HG03575 (cell line): ENCODE data around the gene ULK3.

ENCODE experiments used
- ATAC-seq: cut with Tn5 transposase; IDR thresholded peaks from one replicate; pipeline ENCODE4 v1.9.1; 2021; ENCODE audit not compliant: unreplicated experiment, insufficient number of reproducible peaks, low FRiP score; ENCODE audit errors: extremely low read depth

The ULK3 gene

DNA sequence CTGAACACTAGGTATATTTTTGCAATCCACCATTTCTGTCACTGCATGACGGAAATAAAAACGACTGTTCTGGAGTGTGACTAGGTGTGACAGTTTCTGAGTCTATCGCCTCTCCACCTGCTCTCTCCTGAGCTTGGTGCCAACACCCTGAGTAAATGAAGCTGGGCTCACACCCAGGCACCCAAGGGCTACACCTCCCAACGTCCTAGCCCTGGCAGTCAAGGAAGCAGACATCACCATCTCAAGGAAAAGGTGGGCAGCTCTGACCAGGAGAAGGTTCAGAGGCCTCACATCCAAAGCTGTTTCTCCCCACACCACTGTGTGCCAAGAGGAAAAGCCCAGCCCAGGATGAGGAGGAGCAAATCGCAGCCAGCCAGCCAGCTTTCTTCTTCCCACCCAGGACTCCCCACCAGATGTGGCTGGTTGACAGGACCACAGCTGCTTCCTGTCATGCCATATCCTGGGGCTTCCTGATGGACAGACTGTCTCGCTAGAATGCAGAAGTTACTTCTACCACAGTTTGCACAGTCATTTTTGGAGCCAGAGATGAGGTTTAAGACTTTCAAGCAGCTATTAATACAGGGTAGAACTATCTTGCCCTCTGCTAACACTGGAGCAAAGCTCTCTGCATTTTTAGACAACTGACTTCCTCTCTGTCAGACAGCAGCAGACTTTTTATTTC, 26.9 kb upstream of the ULK3 start:
- ATAC-seq, result no peak

DNA sequence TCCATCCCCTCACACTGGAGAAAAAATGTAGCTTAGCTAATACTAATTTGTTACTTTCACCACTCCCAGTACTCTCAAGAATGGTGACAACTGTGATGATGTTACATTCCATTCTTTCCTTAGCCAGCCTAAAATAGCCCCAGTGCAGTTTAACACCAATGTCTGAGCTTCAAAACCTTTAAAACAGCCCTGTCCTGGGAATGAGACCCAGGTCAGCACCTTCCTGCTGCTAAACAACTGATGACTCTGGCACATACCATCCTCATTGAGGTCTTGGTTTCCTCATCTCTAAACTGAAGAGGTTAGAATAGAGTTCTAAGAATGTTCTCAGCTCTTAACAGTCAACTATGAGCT, 26.4 kb upstream of the ULK3 start:
- no peak for ATAC-seq

DNA sequence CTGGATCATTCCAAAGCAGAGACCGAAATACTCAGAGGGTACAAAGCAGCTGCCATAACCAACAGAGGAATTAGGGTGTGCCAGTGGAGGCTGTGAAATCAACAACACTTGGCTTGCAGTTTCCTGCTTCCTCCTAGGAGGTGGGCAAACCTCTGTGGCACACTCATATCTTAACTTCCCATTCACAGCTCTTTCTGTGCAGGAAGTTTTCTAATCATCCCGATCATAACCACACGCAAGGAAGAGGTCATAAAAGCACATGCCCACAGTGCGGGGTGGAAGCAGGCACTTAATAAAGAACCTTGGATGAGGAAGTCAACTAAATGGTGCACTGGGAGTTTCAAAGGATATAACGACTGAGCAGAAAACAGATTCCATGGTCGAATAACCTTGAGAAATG, 25.1 kb upstream of the ULK3 start:
- ATAC-seq, result no peak

DNA sequence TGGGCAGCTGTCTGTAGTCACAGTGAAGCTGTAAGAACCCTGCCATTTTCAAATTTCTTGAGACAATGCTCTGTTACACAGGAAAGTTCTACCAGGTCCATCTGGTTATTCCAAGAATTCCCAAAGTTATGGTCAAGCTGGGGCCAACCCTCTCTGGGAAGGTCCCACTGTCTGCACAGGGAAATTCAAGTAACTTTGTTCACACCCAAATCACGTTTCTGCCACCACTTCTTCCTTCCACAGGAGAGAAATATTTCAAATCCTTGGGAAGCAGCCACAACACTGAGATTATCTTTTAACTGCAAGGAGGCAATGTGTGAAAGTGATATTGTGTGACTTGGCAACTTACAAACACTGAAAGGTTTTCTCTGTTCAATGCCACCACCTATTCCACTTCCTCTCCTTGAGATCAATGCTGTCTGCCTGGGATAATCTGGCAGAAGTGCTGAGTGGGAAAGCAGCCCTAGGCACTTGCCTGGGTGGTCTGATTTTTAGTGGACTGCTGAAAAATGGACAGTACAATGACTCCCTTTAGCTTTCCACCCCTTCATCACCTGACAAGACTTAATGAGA, 24.6 kb upstream of the ULK3 start:
- no peak for ATAC-seq

DNA sequence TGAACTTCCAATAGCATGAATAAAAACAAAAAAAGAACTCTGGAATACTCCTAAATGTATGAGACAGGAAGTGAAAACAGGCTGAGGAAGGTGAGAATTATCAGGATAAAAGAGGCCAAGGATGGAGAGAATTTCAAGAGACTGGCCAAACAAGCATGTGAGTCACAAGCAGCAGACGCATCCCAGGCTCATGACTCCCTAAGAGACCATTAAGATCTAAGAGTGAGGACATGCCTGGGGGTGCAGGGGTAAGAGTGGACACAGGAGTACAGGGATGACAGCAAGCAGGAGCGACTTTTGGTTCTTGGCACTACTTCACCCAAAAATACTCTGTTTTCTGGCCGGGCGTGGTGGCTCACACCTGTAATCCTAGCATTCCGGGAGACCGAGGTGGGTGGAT, 23.1 kb upstream of the ULK3 start:
- ATAC-seq, result no peak

DNA sequence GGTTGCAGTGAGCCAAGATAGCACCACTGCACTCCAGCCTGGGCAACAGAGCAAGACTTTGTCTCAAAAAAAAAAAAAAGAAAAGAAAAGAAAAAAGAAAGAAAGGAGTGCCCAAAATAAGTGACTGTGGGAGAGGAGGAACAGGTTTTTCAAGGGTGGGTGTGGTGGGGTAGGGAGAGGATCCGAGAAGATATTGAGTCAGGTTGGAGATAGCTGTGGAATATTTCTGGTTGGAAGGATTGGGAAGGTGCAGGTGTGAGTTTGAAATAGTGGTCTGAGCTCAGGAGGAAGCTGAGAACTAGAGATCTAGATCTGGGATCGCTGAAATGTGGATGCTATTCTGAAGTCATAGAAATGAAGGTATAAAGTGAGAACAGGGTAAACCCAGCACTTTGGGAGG, 22.4 kb upstream of the ULK3 start:
- ATAC-seq, result no peak

DNA sequence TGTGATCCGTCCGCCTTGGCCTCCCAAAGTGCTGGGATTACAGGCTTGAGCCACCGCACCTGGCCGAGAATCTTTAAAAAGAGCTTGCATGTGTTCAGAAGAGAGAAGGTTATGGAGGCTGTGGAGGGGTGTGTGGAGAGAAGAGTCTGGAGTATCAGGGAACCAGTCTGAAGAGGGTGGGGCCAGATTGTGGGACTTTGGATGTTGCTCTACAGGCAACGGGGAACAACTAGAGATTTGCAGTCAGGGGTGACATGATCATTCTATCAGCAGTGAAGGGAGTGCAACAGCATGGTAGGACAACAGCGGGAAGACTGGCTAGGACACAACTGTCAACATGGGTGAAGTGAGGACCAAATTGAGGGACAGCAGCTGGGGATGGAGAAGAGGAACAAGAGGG, 21.3 kb upstream of the ULK3 start:
- no peak for ATAC-seq

DNA sequence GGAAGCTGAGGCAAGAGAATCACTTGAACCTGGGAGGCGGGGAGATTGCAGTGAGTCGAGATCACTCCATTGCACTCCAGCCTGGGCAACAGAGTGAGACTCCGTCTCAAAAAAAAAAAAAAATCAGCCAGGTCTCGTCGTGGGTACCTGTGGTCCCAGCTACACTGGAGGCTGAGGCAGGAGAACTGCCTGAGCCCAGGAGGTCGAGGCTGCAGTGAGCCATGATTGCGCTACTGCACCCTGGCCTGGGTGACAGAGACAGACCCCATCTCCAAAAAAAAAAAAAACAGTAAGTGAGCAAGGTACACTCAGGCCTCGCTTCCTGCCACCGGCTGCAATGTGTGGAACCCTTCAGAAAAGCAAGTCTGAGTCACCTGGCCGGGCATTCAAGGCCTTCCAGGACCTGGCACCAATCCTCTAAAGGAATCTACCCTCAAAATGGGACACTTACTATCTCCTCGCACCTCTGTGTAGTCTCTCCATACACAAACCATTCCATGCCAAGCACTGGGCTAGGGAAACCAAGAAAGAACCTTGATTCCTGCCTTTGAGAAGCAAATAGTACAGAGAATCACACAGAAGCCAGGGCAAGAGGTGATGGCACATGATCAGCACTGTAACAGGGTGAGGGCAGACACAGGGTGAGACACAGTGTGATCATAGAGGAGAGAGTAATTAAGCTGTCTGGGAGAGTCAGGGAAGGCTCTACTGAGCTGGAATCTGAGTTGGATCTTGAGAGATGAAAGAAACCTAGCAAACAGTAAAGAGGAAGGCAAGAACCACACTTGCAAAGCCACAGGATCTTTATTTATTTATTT, 20.5 kb upstream of the ULK3 start:
- no peak for ATAC-seq

DNA sequence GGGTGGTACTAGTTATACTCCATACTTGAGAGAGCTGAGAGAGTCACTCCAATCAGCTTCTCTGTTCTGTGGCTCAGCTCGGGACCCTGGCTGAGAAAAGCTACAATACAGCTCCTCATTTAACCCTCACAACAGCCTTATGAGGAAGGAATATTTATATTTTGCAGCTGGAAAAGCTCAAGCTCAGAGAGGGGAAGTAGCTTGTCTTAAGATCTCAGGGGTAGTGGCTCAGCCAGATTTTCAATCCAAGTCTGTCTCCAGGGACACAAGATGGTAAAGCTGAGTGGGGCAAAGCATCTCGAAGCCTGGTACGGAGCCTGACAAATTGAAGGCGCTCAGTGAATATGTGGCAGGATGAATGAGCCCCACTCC, 15.4 kb upstream of the ULK3 start:
- ATAC-seq, result no peak

DNA sequence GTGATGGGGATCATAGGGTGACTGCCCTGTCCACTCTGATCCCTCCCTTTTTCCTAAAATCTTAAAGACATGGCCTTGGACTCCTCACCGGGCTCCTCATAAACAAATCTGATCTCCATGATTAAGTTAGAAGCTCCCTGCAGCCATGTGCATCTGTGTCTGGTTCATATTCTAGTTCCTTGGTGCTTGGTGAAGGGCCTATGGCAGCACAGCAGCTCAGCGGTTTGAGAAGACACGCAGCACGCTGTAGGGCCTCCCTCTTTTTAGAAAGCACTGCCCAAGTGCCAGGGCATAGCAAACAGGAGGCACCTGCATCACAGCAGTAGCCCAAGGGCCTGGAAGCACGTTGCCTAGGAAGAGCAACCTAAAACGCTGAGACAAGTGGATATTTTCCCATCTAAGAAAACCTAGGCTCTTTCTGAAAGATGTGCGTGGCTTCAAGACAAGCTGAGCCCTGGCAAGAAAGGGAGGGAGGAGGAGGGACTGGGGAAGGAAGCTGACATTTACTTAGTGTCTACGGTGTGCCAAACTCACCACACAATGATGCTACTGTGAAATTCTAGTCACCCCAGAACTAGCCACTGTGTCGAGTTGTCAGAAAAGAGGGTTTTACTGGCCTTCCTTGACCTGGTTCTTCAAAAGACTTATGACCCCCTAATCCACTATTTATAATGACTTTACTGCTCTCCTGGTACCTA, 14.9 kb upstream of the ULK3 start:
- ATAC-seq, result no peak

DNA sequence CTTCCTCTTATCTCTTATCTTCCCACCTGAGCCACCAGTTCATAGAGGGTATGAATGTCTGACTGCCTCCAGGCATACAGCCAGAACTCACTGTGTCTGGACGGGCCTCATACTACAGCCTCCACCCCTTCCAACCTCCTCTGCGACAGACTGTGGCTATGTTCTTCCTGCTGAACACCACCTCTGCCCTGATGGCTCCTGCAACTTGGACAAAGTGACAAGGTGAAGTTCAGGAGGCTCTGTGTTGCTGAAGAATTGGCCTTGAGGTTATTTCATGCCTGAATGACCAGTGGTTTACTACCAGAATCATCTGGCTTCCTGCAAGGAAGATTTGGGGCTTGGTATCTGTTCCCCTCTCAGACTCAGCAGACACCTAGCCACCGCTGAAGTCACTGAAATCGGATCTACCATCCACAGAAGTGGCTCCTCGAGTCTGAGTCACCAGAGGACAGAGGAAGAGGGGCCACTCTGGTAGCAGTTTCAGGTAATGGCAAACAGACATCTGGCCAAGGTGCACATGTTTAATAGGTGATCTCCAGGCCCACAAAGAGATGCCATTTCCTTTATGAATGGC, 14.2 kb upstream of the ULK3 start:
- no peak for ATAC-seq

DNA sequence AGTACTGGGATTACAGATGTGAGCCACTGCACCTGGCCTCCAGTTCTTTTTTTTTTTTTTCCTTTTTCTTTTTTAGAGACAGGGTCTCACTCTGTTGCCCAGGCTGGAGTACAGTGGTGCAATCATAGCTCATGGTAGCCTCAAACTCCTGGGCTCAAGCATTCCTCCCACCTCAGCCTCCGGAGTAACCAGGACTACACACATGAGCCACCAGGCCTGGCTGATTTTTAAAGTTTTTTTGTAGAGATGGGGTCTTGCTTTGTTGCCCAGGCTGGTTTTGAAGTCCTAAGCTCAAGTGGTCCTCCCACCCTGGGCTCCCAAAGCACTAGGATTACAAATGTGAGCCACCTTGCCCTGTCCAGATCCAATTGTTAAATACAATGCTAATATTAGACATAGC, 13.6 kb upstream of the ULK3 start:
- no peak for ATAC-seq

DNA sequence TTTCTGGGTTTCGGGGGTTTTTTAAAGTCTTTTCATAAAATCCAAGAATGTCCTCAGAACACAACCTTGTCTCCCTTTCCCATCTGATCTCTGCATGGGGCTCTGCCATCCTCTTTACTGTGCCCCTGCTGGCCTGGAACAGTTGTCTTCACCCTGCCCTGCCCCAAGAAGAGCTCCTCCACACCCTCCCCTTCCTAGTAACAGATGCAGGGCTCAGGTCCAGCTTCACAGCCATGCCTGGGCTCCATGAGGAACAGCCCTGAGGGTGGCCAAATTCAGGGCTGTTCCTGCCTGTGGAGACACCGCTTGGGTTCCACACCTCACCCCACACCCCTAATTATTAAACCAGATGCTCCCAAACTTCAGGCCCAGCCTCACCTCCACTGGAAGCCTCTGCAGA, 12.9 kb upstream of the ULK3 start:
- no peak for ATAC-seq

DNA sequence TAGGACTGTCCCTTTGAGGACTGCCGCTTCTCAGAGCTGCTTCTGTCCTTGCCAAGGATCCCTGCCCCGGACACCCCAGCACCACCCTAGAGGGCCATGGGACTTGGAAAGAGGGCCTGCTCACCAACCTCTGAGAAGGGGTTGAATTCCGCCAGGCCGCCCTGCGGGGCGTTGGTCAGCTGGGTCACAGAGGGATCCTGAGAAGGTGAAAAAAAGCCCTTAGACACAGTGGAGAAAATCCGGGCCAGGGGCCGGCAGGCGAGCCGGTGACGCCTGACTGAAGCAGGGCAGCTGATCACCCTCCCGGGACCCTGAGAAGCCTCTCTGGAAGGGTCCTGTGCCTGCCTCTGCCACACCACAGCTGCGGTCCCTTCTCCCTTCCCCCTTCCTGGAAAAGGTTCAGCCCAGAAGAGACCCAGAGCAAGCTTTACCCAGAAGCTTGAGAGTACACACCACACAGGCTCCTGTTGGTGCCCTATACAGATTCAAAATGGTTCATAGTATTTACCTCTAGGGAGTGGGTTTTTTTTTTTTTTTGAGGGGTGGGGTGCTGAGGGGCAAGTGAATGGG, 11.6 kb upstream of the ULK3 start:
- no peak for ATAC-seq

DNA sequence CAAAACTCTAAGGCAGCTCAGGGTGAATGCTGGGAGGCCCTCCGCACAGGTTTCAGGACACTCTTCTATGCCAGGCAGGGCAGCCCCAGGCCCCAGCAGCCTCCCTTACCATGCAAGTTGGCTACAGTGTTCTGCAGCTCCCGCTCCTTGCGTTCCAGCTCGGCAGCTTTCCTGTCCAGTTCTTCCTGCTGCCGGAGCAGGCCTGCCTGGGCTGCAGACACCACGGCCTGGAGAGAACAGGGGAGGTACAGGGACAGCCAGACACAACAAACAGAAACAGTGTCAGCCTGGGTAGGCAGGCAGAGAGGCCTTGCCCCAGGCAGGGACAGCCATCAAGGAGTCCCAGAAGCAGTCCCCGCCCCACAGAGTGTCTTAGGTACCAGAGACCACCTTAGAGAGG, 9.0 kb upstream of the ULK3 start:
- ATAC-seq, result no peak

DNA sequence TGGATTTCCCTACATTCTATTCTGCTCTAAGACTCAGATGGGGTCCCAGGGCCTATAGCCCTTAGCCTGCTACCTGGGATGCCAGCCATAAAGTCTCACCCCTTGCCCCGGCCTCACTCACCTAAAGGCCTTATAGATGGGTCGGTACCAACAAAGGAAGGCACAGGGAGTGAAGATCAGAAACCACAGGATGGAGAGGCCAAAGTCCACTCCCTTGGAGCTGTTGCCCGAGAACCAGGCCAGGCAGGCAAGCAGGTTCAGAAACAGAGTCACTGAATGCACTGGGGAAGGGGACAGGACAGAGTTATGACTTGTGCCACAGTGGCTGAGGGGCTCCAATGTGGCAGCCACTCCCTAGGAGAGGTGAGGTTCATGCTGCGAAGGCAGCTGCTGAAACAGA, 7.4 kb upstream of the ULK3 start:
- ATAC-seq, result no peak

DNA sequence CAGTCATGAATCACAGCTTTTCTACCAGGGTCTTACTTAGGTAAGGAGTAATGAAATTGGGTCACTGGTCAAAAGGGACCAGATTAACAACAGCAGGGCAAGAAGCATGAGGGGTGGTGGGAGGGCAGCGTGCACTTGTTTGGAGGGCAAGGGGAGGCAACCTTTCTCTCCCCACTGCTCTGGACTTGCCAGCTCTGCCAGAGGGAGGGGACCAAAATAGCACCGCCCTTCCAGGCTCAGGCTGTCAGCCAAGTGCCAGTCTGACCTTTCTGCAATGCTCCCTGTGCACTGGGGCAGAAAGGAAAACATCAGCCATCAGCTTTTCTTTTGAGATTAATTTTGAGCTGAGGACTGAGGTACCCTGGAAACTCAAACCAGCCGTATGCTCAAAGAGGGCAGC, 4.5 kb upstream of the ULK3 start:
- no peak for ATAC-seq

DNA sequence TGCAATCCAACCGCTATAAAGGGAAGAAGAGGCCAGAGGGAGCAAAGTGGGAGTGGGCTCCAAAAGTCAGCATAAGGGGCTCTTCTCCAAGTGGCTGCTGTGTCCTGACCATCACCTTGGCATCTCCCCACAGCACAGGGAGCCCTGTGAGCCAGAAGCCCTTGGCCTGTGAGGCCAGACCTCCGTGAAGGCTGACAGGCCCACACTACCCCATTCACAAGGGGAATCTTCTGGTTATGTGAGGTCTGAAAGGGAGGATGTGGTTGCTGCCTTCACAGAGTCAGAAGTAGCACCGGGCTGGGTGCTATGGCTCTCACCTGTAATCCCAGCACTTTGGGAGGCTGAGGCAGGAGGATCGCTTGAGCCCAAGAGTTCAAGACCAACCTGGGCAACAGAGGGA, 2.6 kb upstream of the ULK3 start:
- ATAC-seq, result no peak

DNA sequence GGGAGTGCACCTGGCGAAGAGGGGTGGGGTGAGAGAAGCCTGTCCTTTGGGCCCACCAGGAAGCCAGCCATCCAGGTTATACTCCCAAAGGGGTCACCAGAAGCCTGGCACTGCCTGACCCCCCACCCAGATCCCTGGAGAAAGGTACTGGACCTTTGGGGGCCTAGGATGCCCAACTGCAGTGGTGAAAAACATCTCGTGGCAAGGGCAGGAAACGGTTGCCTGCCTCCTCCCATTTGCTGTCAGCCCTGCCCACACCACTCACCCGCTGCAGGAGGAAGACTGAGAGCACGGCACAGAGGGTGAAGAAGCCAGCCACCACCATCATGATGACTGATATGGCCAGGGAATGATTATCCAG, 2.2 kb upstream of the ULK3 start:
- no peak for ATAC-seq
